HG02588 (cell line): ENCODE data around the gene LDB1.

Experiments used
- ATAC-seq: cut with Tn5 transposase; IDR thresholded peaks from one replicate; pipeline ENCODE4 v1.9.1; 2021; ENCODE audit warnings: mild to moderate bottlenecking, moderate library complexity; ENCODE audit not compliant: unreplicated experiment

Gene LDB1

DNA sequence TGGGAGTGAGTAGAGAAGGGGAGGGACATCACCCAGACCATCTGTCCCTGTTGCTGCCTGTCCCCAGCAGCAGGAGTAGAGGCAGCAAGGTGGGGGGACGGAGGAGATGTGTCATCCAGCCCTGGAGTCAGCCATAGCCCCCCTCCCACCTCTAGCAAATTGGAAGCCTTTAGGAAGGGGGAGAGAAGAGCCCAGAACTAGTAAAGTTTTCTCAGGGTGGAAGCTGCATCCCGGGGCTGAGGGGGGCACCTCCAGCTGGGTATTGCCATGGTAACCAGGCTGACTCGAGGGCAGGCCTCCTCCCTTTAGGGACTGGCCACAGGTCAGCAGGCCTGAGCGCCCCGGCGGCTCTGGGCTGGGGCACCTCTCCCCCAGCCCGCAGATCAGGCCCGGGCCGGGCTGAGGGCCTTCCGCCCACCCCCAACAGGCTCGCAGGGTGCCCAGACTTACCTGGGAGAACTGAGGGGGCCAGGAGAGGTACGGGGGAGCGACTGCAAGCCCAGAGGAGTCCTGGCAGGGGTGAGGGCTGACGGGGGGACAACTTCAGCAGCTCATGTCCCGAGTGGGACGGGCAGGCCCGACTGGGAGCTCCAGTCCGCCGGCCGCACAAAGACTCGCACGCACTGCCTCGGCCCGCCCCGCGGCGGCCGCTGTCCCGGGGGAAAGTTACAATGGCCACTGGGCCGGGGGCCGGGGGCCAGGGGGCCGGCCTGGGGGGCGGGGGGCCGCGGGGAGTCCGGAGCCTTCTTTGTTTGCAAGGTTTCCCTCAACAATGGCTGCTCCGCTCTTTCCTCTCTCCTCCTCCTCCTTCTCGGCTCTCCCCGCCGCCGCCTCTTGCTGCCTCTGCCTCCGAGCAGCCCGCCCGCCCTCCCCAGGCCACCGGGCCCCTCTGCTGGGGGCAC lies 6.0 kb downstream of the LDB1 start:
- ATAC-seq: no peak

DNA sequence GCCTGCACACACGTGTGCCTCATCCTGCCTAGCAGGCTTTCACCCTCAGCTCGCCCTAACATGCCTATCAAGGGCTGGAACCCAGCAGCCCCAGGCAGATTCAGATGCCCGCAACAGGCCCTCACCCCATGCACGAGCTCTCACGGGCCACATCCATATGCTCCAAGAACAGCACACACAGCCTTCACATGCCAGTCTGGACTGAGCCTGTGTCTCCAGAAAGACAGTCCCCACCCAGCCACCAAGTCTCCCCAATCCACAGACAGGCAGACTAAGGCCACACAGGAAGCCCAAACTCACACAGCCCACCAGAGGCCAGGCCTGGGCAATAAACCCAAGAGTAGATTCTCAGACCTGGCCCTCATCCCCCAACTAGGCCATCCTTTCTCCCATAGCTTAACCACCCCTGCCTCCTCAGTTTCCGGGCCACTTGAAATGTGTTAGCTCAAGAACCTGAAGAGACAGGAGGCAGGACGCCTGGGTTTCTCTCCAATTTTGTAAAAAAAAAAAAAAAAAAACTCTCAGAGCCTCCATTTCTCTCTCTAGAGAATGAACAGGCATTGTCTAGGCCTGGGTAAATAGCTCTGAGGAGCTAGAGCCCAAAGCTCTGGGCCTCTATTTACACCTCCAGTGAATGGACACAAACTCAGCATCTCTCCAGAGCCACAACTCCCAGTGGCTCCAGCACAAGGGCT lies 6.8 kb downstream of the LDB1 start:
- ATAC-seq: no peak

DNA sequence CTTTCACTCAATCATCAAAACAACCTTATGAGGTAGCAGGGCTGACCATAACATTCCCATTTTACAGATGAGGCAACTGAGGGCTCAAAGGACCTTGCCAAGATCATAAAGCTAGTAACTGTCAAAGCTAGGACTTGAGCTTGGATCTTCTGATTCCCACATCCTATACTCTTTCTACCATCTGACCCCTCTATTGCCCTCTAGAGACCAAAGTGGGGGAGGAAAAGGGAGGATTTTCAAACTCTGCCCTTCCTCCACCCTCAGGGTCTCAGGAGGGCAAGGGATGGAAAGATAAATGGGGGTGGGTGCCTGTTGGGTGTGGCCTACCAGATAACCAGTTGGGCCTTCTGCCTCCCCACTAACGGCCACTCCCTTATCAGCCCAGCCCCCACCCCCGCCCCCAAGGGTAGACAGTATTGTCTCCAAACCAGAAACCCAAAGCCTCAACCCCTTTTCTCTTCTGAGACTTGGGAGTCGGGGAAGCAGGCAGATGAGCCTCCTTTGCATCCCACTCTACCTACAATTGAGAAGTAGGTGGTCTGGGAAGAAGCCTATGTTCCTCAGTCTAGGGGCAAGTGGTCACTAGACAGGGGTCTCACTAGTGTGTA lies 7.9 kb downstream of the LDB1 start:
- no peak for ATAC-seq

DNA sequence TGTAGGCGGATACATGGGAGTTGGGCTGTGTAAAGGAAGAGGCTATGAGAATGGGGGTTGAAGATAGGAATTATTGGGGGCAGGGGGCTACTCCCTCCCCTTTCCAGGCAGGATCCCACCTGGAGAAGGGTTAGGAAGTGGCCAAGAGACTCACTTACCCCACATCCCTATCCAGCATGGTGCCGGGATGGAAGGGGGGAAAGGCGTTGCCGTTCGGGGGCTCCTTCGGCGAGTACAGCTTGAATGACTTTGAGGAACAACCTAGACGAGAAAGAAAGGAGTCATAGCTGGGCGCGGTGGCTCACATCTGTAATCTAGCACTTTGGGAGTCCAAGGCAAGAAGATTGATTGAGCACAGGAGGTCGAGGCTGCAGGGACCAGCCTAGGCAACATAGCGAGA lies 8.9 kb downstream of the LDB1 start:
- ATAC-seq: no peak

DNA sequence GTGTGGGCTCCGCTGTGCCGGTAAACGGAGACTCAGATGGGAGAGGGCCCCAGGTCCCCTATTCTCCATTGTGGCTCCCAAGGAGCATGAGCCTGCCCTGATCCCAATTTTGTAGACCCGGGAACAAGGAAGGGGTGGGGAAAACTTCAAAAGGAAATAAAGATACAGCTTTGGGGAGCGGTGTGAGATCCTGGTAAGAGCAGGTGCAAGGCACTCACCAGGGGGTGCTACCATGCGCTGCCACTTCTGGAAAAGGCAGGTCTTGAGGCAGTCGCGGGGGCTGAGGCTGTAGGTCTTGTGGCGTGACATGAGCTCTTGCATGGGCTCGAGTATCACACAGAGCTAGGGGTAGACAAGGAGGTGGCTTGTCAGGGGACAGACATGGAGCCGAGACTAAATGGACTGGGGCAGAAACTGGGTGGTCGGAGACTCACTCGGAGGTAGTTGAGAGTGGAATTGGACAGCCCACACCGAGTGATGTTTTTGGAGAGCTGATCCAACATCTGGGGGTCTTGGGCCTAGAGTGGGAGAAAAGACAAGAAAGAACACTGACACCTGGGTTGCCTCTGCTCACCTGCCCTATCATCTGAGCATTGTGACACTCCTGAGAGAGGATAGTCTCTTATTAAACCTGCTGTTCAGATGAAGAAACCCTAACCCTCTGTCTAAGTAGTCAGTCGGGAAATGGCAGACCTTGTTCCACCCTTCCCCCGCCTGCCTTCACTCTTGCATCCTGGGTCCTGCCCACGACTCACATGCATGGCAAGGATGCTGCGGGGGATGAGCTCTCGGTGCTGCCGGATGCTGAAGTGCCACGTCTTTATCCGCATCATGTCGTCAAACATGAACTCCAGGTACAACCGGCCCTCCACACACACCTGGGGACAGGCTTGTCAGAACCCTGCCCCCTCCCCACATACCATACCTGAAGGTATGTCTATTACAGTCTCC lies 10.7 kb downstream of the LDB1 start:
- ATAC-seq: no peak

DNA sequence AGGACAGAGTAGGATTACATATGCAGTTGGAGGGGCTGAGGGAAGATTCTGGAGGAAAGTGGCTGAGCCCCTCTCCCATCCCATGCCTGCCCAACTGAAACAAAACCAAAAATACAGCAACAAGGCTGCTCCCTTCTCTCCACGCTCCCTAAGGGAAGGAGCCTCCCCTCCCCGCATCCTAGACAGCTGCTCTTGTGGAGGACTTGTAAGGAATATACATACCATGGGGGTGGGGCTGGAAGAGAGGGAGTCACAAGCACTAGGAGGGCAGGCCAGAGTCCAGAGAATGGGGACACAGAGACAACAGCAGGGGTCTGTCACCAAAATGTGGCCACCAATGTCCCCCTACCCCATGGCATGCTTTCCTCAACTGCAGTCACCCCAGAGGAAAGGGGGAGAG lies 13.2 kb downstream of the LDB1 start:
- ATAC-seq: no peak

DNA sequence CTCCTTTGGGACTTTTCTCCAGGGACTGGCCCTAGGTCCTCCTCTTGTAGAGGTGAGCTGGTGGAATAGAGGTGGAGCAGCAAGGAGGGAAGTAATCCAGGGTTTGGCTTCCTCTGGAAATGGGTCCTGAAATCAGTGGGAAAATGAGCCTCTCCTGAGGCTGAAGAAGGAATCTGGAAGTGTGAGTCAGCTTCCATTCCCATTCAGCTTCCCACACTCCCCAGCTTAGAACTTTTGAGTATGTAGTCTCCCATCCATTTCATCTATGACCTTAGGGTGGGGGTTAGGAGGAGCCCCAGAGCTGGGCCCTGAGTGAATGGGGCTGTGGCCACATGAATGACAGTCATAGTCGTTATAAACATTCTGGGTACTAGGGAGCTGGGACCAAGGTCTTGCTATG lies 17.7 kb downstream of the LDB1 start:
- ATAC-seq: no peak

DNA sequence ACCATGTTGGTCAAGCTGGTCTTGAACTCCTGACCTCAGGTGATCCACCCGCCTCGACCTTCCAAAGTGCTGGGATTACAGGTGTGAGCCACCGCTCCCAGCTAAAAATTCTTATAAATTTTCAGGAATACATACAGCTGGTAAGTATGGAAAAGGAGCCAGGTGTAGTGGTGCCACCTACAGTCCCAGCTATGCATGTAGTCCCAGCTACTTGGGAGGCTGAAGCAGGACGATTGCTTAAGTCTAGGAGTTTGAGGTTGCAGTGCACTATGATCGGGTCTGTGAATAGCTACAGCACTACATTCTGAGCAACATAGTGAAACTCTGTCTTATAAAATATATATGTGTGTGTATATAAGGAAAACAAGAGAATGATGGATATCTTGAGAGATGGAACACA lies 19.0 kb downstream of the LDB1 start:
- ATAC-seq: no peak

DNA sequence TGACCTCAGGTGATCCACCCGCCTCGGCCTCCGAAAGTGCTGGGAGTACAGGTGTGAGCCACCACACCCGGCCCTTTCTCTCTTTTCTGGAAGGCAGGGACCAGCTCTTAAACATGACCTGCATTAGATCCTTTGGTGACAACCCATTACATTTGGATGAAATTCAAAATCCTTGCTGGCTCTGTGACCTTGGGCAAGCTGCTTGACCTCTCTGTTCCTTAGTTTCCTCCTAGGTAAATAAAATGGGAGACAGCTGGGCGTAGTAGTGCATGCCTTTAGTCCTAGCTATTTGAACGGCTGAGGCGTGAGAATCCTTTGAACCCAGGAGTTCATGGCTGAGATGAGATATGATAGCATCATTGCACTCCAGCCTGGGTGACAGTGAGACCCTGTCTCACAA lies 23.7 kb downstream of the LDB1 start:
- no peak for ATAC-seq

DNA sequence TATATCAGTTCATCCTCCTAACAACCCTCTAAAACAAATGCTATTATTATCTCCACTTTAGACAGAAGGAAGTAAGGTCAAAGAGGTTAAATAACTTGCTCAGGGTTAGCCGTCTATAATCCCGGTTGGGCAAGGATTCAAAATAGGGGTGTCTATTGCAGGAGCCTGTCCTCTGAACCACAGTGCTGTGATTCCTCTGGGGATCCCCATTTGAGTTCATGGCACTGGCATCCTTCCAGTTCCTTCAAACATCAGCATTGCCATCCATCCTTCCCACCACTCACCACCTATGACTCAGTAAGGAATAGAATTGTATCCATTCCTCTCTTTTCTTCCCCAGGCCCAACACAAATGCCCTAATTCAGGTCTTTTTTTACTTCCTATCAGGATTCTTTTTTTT lies 29.4 kb downstream of the LDB1 start:
- no peak for ATAC-seq

DNA sequence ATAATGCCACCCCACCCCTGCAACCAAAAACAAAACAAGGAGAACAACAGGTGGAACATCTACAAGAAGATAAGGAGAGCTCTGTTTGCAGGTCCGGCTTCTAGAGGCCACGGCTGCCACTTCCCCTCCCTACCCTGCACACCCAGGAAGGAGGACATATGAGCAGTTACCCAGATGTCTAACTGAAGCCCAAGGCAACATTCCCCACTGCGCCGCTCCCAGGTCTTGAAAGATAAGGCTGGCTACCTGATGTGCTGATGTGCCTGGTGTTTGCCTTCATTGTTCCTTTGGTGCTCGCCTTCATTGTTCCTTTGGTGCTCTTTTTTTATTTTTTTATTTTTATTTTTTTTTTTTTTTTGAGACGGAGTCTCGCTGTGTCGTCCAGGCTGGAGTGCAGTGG lies 34.0 kb downstream of the LDB1 start:
- no peak for ATAC-seq

DNA sequence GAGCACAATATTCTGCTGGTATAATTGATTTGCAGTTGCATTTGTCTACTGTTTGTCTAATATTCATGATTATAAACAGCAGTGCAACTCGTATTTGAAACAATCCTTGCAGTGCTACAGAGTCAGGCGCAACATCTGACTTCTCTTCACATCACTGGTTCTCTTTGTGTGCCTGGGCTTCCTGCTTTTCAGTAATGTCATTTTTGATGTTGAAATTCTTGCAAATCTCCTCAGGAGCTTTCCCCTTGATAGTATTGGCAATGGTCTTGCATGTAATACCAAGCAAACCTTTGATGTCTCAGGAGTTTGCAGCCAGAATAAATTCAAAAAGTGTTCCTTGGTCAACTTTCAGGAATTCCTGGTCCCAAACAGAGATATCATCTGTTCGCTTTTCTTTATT lies 34.8 kb downstream of the LDB1 start:
- no peak for ATAC-seq

DNA sequence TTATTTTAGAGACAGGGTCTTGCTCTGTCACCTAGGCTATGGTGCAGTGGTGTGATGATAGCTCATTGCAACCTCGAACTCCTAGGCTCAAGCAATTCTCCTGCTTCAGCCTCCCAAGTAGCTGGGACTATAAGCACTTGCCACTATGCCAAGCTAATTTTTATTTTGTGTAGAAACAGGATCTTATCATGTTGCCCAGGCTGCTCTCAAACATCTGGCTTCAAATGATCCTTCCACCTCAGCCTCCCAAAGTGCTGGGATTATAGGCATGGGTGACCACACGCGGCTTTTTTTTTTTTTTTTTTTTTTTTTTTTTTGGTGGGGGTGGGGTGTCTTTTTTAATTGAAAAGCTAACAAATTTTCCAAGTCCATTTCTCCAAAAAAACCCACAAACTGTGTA lies 36.6 kb downstream of the LDB1 start:
- ATAC-seq: no peak

DNA sequence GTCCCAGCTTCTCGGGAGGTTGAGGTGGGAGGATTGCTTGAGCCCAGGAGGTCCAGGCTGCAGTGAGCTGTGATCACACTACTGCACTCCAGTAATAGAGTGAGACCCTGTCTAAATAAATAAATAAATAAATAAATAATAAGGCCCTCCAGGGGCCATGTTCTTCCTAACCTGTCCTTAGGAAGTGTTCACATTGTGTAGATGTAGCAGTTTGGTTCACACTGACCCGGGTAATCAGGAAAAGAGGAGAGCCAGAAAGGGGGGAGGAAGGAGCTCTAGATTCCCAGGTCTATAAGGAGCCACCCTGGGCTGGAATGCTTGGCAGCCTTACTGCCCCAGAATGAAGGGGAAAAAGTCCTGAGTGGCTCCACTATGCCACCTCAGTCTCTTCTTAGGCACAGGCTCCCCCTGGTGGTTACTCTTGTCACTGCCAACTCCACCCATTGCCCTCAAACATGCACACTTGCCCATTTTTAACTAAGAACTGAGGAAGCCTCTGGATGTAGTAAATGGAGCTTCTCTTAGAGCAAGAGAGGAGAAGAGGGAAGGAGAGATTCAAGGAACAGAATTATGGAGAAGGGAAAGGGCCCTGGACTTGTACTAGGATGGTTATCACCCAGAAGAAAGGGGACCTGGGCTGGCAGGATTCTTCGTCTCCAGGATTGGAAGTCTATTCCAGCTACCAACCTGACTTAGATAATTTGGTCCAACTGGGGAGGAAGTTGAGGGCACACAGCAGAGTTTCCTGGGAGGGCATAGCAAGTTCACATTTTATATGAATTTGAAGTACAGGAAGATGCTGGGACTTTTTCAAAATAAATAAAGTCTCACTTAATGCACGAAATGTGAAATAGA lies 47.3 kb downstream of the LDB1 start:
- ATAC-seq: no peak

DNA sequence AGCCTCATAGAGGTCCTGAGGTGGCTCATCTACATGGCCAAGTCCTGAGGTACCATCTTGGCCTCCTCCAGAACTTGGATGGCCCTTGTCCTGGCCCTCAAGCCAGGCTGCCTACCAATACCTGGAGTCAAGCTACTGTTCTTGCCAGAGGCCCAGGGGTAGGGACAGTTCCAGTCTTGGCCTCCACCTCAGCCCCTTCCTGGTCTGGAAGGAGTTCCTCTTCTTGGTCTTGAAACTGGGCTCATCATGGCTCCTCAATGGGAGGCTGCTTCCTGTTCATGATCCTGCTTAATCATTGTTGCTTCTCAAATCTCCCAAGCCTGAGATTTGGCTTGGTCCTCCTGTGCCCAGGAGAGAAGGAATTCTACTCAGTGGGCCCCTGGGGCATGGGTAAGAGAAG lies 51.1 kb downstream of the LDB1 start:
- no peak for ATAC-seq

DNA sequence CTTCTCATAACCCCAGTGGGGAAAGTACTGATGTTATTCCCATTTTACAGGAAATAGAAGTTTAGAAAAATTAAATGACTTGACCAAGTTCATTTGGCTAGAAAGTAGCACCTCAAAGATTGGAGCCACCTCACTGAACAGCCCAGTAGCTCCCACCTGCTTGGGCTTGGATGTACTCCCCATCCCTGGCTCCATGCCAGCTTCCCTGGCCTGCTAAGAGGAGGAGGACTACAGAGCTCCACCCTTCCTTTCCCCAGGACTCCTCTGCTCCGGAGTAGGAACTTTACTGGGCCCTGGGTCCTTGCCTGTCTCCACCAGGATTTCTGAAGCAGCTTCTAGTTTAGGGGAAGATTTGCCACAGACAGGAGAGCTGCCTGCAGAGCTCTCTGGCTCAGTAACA lies 52.0 kb downstream of the LDB1 start:
- ATAC-seq: no peak

DNA sequence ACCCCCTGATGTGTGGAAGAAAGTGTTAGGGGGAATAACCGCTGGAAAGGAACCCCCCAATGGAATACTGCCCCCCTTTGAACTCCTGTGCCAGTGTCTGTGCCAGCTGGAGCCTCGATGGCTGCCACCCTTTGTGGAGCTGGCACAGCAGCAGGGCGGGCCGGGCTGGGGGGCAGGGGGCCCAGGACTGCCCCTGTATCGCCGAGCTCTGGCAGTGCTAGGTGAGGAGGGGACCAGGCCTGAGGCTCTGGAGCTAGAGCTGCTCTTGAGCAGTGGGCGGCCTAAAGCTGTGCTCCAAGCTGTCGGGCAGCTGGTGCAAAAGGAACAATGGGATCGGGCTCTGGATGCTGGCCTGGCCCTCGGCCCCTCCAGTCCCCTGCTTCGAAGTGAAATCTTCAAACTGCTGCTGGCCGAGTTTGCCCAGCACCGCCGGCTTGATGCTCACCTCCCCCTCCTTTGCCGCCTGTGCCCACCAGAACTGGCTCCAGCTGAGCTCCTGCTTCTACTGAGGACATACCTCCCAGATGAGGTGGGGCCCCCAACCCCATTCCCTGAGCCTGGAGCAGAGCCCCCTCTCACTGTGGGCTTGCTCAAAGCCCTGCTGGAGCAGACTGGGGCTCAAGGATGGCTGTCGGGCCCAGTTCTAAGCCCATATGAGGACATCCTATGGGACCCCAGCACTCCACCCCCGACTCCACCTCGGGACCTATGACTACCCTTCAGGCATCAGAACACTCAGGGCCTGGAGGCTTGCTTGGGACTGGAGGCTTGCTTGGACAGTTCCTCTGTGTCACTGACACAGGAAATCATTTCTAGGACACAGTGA lies 52.9 kb downstream of the LDB1 start:
- ATAC-seq: no peak

DNA sequence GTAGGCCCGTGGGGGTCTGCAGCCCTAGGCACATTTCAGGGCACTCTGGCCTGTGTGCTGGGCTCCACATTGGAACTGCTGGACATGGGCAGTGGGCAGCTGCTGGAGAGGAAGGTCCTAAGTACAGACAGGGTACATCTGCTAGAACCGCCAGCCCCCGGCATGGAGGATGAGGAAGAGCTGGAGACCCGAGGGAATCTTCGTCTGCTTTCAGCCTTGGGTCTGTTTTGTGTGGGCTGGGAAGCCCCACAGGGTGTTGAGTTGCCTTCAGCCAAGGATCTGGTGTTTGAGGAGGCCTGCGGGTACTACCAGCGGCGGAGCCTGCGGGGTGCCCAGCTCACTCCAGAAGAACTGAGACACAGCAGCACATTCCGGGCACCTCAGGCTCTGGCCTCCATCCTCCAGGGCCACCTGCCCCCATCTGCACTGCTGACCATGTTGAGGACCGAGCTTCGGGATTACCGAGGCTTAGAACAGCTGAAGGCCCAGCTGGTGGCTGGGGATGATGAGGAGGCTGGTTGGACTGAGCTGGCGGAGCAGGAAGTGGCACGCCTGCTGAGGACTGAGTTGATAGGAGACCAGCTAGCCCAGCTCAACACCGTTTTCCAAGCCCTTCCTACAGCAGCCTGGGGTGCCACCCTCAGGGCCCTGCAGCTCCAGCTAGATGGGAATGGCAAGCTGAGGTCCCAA lies 53.6 kb downstream of the LDB1 start:
- ATAC-seq: no peak
